MG63 (cell line): Measurements from ENCODE around the gene C19orf25. TPM values are rescaled to one million over a fixed set of nuclear protein-coding genes. Genes with fewer than 3 reads are reported as not detected.
"Not testable (repeated sequence)": the region's sequence is repeated elsewhere in the genome, so short reads cannot be mapped to it uniquely, and the experiment has no call there.

Source experiments
- DNase-seq: peaks from one replicate; pipeline ENCODE4 v3.0.0-alpha.2; 2020
- H3K27me3 ChIP-seq: fragments of 250-450 bp; sonication (Bioruptor Pico); 2 replicates; pipeline ENCODE4 v1.5.1; 2020; ENCODE audit warnings: mild to moderate bottlenecking, moderate library complexity
- H3K36me3 ChIP-seq: fragments of 250-450 bp; sonication (Bioruptor Pico); 2 replicates; pipeline ENCODE4 v1.5.1; 2020; ENCODE audit warnings: mild to moderate bottlenecking, moderate library complexity
- H3K4me3 ChIP-seq: fragments of 250-450 bp; sonication (Bioruptor Pico); 2 replicates; pipeline ENCODE4 v1.5.1; 2020; ENCODE audit warnings: mild to moderate bottlenecking, moderate library complexity
- H3K9me3 ChIP-seq: fragments of 250-450 bp; sonication (Bioruptor Pico); 2 replicates; pipeline ENCODE4 v1.5.1; 2020; ENCODE audit warnings: mild to moderate bottlenecking, moderate library complexity
- total RNA-seq: library from RNA; depleted of rRNA; stranded (reverse); fragments of >200 nt; shearing (Covaris generic); gene quantifications from 2 replicates; pipeline ENCODE4 v1.2.3, GENCODE V29; 2014; ENCODE audit warnings: low replicate concordance

The C19orf25 gene
- total RNA-seq, 1 experiment from 2014 or later, result 51.6 TPM

- DNase-seq, result no peak
- Histone ChIP-seq H3K4me3 (no peak overlapping the region), H3K27me3 (peaks cover 4% of the 10 kb centered on the region; the same call in 1 of the 2 replicates)
Observed at GRCh38 chr19:1503925-1504773, 25.1 kb upstream of the C19orf25 start.

GRCh38 chr19:1503089-1503924 lies 24.3 kb upstream of the C19orf25 start:
- DNase-seq, result peak; percentile 38
- H3K36me3 ChIP-seq, result no peaks in the 10 kb centered on the region
- H3K4me3 ChIP-seq, result no peak overlapping the region
- H3K9me3 ChIP-seq, result no peaks in the 10 kb centered on the region
- H3K27me3 ChIP-seq, result peaks cover 4% of the 10 kb centered on the region; the same call in 1 of the 2 replicates

More at GRCh38 chr19:1503925-1504773, 25.1 kb upstream of the C19orf25 start:
- no peaks in the 10 kb centered on the region for H3K36me3 ChIP-seq
- H3K9me3 ChIP-seq, result no peaks in the 10 kb centered on the region

GRCh38 chr19:1502433-1503088 lies 23.5 kb upstream of the C19orf25 start:
- H3K36me3 ChIP-seq, result no peaks in the 10 kb centered on the region
- no peak for DNase-seq
- H3K27me3 ChIP-seq, result peaks cover 4% of the 10 kb centered on the region; the same call in 1 of the 2 replicates
- no peak overlapping the region for H3K4me3 ChIP-seq
- H3K9me3 ChIP-seq, result no peaks in the 10 kb centered on the region

GRCh38 chr19:1501200-1501595 lies 22.2 kb upstream of the C19orf25 start:
- Histone ChIP-seq H3K27me3 (peaks cover 4% of the 10 kb centered on the region; the same call in 1 of the 2 replicates), H3K4me3 (no peak overlapping the region), H3K36me3 (no peaks in the 10 kb centered on the region), H3K9me3 (no peaks in the 10 kb centered on the region)
- DNase-seq, result no peak

- H3K36me3 ChIP-seq, H3K4me3 ChIP-seq, H3K27me3 ChIP-seq, H3K9me3 ChIP-seq, DNase-seq: not testable (repeated sequence)
Observed at GRCh38 chr19:1499231-1499630, 20.2 kb upstream of the C19orf25 start.

- Histone ChIP-seq H3K27me3 (no peaks in the 10 kb centered on the region), H3K4me3 (no peak overlapping the region), H3K36me3 (no peaks in the 10 kb centered on the region), H3K9me3 (no peaks in the 10 kb centered on the region)
- no peak for DNase-seq
Observed at GRCh38 chr19:1497578-1498235, 18.7 kb upstream of the C19orf25 start.

GRCh38 chr19:1496714-1497577 lies 17.9 kb upstream of the C19orf25 start:
- no peak for DNase-seq
- H3K9me3 ChIP-seq, result no peaks in the 10 kb centered on the region
- no peaks in the 10 kb centered on the region for H3K27me3 ChIP-seq
- no peaks in the 10 kb centered on the region for H3K36me3 ChIP-seq
- H3K4me3 ChIP-seq, result no peak overlapping the region

GRCh38 chr19:1495799-1496713 lies 17.0 kb upstream of the C19orf25 start:
- no peaks in the 10 kb centered on the region for H3K27me3 ChIP-seq
- DNase-seq, result no peak
- no peaks in the 10 kb centered on the region for H3K36me3 ChIP-seq
- no peak overlapping the region for H3K4me3 ChIP-seq
- no peaks in the 10 kb centered on the region for H3K9me3 ChIP-seq

GRCh38 chr19:1495051-1495798 lies 16.2 kb upstream of the C19orf25 start:
- Histone ChIP-seq H3K4me3 (no peak overlapping the region), H3K9me3 (no peaks in the 10 kb centered on the region), H3K27me3 (no peaks in the 10 kb centered on the region), H3K36me3 (no peaks in the 10 kb centered on the region)
- DNase-seq, result no peak

- no peak for DNase-seq
- H3K4me3 ChIP-seq, result no peak overlapping the region
- no peaks in the 10 kb centered on the region for H3K27me3 ChIP-seq
- no peaks in the 10 kb centered on the region for H3K36me3 ChIP-seq
- no peaks in the 10 kb centered on the region for H3K9me3 ChIP-seq
Observed at GRCh38 chr19:1494115-1494815, 15.2 kb upstream of the C19orf25 start.

GRCh38 chr19:1492474-1493006 lies 13.5 kb upstream of the C19orf25 start:
- no peak for DNase-seq

GRCh38 chr19:1491849-1492170 lies 12.8 kb upstream of the C19orf25 start:
- Histone ChIP-seq H3K27me3 (no peaks in the 10 kb centered on the region), H3K9me3 (no peaks in the 10 kb centered on the region), H3K36me3 (no peaks in the 10 kb centered on the region), H3K4me3 (no peak overlapping the region)
- DNase-seq, result no peak

More at GRCh38 chr19:1492474-1493006, 13.5 kb upstream of the C19orf25 start:
- no peaks in the 10 kb centered on the region for H3K9me3 ChIP-seq
- no peak overlapping the region for H3K4me3 ChIP-seq
- no peaks in the 10 kb centered on the region for H3K27me3 ChIP-seq
- no peaks in the 10 kb centered on the region for H3K36me3 ChIP-seq

- Histone ChIP-seq H3K4me3 (peak within 1 kb of the TSS; percentile 54), H3K27me3 (no peaks in the 10 kb centered on the region), H3K36me3 (no peaks in the 10 kb centered on the region), H3K9me3 (no peaks in the 10 kb centered on the region)
- DNase-seq, result no peak
Observed at GRCh38 chr19:1491114-1491848, 12.3 kb upstream of the C19orf25 start, which contains the start of gene REEP6. REEP6 (plus strand) TSS chr19:1491181; CDS start chr19:1491270, 89 bp downstream.
